Activated naive CD8-positive, alpha-beta T cell treated with anti-CD3 and anti-CD28 coated beads, Interleukin-2, amount 50 U/mL, for 16 hours (primary cell): ENCODE results near the gene TCERG1L.

ENCODE experiments used
- DNase-seq: peaks from one replicate; pipeline ENCODE4 v3.0.0-alpha.2; 2020; ENCODE audit warnings: low read depth, low spot score

Gene TCERG1L

GRCh38 chr10:131316321-131317075, 5.0 kb upstream of the TCERG1L start:
- DNase-seq: no peak

DNA sequence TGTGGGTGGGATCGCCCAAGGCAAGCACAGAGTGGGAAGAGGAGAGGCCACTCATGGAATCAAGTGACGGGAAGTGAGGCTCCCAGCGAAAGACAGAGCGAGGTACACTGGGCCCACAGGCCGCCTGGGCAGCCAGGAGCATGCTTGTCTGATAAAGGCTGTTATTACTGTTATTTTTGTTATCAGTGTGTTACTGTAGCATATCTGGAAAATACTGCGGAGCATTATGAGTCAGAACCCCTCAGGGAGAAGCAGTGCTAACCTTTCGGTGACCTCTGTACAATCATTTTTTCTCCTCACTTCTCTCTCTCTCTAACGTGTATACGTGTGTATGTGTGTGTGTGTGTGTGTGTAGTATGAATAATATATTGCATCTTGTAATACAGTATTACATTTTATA, 3.8 kb upstream of the TCERG1L start:
- no peak for DNase-seq

DNA sequence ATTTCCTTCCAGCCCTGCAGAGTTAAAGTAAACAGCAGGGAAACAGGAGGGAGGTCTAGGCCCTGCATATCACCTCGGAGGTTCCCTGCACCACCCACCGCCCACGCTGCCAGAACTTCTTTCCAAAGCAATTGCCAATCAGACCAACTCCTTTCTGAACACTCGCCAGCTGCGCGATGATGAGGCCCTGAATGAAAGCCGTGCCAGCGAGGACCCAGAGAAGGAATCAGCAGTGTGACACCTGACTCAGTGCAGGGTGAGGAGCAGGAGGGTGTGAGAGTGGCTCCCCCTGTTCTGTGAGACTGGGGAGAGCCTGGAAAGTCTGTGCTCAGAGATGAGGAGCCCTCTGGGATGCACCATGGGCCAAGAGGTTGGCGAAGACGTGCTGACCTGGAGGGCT, 3.3 kb upstream of the TCERG1L start:
- DNase-seq: no peak

- no peak for DNase-seq
These were observed 2.6 kb upstream of the TCERG1L start for GRCh38 chr10:131314148-131314547.

GRCh38 chr10:131313377-131313776, 1.9 kb upstream of the TCERG1L start:
- no peak for DNase-seq

- no peak for DNase-seq
These were observed 936 bp upstream of the TCERG1L start for GRCh38 chr10:131312478-131312836.

GRCh38 chr10:131311402-131311660, 190 bp downstream of the TCERG1L start:
- DNase-seq: no peak

GRCh38 chr10:131310551-131311401, 745 bp downstream of the TCERG1L start:
- no peak for DNase-seq

GRCh38 chr10:131310142-131310541, 1.4 kb downstream of the TCERG1L start:
- no peak for DNase-seq

- DNase-seq: no peak
These were observed 11.0 kb downstream of the TCERG1L start for GRCh38 chr10:131300508-131300907.

DNA sequence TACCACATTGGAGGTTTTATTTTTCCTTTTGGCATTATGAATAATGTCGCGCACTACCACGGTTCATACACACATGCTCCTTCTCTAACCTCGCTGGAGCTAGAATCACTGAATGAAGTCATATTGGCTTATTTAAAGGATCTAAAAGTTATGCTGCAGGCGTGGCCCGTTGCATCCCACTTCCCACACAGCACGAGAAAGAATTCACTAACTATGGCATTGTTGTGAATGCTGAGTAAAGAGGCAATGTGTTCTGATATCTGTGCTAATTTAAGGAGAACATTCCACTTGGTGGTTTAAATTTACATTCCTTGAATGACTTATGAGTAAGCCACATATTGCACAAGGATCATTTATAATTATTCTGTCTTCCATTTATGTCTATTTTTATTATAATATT, 20.7 kb downstream of the TCERG1L start:
- no peak for DNase-seq

DNA sequence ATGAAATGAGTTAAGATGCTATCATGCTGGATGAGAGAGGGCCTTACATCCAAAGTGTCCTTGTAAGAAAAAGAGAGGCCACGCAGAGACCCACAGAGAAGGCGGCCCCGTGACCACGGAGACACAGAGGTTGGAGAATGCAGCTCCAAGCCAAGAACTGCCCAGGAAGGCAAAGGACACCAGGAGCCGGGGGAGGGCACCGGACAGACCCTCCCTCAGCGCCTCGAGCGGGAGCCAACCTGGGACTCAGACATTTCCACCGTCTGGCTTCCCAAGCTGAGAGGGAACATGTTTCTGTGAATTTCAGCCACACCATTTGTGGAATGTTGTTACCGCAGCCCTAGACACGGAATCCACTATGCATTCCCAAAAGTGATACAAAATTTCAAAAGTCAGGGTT, 22.9 kb downstream of the TCERG1L start:
- DNase-seq: no peak

DNA sequence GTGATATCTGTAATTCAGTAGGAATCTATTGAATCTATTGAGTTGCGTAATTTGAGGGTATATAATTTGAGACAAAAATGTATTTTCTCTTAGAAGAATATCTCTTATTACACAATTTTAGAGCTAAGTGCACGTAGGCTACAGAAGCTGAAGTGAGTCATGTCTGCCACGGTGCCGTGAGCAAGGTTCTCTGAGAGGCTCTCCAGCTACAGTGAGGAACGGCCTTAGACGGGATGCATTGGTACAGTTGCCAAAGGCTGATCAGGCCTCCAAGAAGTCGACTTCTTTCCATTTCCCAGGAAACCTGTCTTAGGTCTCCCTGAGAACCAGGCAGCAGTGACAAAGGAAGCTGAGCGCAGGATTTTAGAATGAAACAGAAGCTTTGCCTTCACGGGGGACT, 28.6 kb downstream of the TCERG1L start:
- DNase-seq: no peak

DNA sequence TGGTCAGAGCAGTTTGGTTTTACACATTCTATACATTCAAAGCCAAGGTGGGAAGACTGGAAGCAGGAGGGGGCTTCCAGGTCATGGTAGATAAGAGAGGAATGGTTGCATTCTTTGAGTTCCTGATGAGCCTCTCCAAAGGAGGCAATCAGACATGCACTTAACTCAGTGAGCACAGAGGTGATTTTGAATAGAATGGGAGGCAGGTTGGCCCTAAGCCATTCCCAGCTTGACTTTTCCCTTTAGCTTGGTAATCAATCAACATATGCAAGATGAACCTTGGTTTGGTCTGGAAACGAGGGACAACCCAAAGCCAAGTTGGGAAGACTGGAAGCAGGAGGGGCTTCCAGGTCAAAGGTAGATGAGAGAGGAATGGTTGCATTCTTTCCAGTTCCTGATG, 31.4 kb downstream of the TCERG1L start:
- DNase-seq: no peak

GRCh38 chr10:131279516-131279915, 32.0 kb downstream of the TCERG1L start:
- DNase-seq: no peak

DNA sequence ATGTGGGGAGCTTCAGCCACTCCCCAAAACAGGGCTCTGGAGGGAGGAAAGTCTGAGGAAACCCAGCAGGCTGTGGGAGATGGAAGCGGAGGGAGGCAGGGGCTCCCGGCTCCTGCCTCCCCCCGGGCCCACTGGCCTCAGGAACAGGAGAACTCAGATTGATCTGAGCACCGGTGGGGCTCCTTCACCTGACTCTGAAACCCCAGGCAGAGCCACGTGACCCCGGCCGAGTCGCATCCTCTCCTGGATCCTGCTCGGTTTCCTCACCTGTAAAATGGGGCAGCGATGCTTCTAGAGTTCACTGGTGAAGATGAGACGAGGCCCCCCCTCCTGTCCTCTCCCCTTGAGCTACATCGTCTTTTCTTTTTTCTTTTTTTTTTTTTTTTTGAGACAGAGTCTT, 33.6 kb downstream of the TCERG1L start:
- no peak for DNase-seq

DNA sequence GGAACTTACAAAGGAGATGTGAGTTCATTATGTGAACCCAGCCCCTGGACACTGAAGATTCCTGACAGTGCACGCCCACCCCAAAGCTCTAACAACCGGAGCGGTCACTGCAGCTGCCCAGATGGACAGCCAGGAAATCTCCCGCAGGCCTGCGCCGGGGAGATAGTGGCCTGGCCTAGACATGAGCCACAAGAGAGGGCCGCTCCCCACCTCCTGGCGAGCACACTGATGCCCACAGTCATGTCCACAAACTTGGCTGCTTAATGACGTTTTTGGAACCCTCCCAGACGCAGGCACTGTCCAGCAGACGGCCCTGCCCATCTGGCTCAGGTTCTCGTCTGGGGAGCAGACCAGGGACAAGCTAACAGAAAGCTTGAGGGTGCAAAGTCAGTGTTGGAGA, 34.2 kb downstream of the TCERG1L start:
- no peak for DNase-seq

DNA sequence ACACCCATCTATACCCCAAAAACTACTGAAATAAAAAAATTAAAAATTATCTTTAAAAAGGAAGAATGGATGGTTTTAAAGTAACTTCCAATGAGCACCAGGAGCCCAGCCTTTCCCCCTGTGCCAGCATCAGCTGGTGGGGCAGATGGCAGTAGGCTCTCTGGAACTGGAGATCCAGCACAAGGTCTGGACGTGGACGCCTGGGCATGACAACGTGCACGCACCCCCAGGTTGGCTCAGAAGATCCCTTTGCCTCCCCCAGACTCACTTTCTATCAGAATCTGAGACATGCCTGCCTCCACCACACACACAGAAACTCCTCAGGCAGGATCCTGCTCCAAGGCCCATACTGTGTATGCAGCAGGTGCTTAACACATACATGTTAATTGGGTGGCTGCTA, 35.8 kb downstream of the TCERG1L start:
- DNase-seq: no peak

- no peak for DNase-seq
These were observed 36.6 kb downstream of the TCERG1L start for GRCh38 chr10:131274883-131275282.

GRCh38 chr10:131274133-131274880, 37.2 kb downstream of the TCERG1L start:
- no peak for DNase-seq

- DNase-seq: no peak
These were observed 38.0 kb downstream of the TCERG1L start for GRCh38 chr10:131273476-131273875.

GRCh38 chr10:131272897-131273451, 38.5 kb downstream of the TCERG1L start:
- DNase-seq: no peak
